Activated B cell treated with CpG ODN at 0.5 μM for 24 hours (primary cell): ENCODE results near the gene GAL3ST1. TPM values are rescaled to one million over a fixed set of nuclear protein-coding genes. Genes with fewer than 3 reads are reported as not detected.
"Not testable (repeated sequence)": the region's sequence is repeated elsewhere in the genome, so short reads cannot be mapped to it uniquely, and the experiment has no call there.

Source experiments
- ATAC-seq: fragments of 200-7000 bp; cut with Tn5 transposase; one replicate; pipeline ENCODE4 v1.10.0; 2021; ENCODE audit warnings: low read depth, mild to moderate bottlenecking, moderate library complexity
- CTCF ChIA-PET: fragments of 350-600 bp; sonication (Branson Sonifier 250); formaldehyde crosslinking; loops from one replicate; lab custom pipeline; 2021; ENCODE audit warnings: antibody characterized with exemption; lab: Charles Lee
- POLR2A ChIA-PET: fragments of 350-600 bp; sonication (Branson Sonifier 250); formaldehyde crosslinking; loops from one replicate; lab custom pipeline; 2021; ENCODE audit warnings: antibody characterized with exemption; lab: Charles Lee
- DNase-seq: peaks from one replicate; pipeline ENCODE4 v3.0.0; 2022
- H3K27ac Mint-ChIP-seq: one replicate; pipeline ENCODE4 v1.8.0; 2020; ENCODE audit warnings: mixed read lengths
- H3K27me3 Mint-ChIP-seq: one replicate; pipeline ENCODE4 v1.8.0; 2021; ENCODE audit warnings: mixed read lengths
- H3K36me3 Mint-ChIP-seq: one replicate; pipeline ENCODE4 v1.8.0; 2021; ENCODE audit warnings: low read depth, mixed read lengths
- H3K4me1 Mint-ChIP-seq: one replicate; pipeline ENCODE4 v1.8.0; 2021; ENCODE audit warnings: mixed read lengths
- H3K4me3 Mint-ChIP-seq: one replicate; pipeline ENCODE4 v1.8.0; 2020; ENCODE audit warnings: mild to moderate bottlenecking, mixed read lengths
- H3K9me3 Mint-ChIP-seq: one replicate; pipeline ENCODE4 v1.8.0; 2020; ENCODE audit warnings: mixed read lengths
- CTCF ChIP-seq: fragments of 200-600 bp; IDR thresholded peaks from one replicate; pipeline ENCODE4 v1.8.0; 2022; ENCODE audit warnings: antibody characterized with exemption, mild to moderate bottlenecking
- intact Hi-C: fragments of 100-400 bp; cut with micrococcal nuclease; formaldehyde crosslinking; loops from one replicate; pipeline ENCODE4 v1.15.1; 2024
- total RNA-seq: library from RNA; stranded (reverse); gene quantifications from 2 replicates; pipeline ENCODE4 v1.2.3, GENCODE V29; 2022

Gene GAL3ST1, protein sequence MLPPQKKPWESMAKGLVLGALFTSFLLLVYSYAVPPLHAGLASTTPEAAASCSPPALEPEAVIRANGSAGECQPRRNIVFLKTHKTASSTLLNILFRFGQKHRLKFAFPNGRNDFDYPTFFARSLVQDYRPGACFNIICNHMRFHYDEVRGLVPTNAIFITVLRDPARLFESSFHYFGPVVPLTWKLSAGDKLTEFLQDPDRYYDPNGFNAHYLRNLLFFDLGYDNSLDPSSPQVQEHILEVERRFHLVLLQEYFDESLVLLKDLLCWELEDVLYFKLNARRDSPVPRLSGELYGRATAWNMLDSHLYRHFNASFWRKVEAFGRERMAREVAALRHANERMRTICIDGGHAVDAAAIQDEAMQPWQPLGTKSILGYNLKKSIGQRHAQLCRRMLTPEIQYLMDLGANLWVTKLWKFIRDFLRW
- total RNA-seq = 0.27 TPM in 1 of 2 replicates, not detected in the other

DNA sequence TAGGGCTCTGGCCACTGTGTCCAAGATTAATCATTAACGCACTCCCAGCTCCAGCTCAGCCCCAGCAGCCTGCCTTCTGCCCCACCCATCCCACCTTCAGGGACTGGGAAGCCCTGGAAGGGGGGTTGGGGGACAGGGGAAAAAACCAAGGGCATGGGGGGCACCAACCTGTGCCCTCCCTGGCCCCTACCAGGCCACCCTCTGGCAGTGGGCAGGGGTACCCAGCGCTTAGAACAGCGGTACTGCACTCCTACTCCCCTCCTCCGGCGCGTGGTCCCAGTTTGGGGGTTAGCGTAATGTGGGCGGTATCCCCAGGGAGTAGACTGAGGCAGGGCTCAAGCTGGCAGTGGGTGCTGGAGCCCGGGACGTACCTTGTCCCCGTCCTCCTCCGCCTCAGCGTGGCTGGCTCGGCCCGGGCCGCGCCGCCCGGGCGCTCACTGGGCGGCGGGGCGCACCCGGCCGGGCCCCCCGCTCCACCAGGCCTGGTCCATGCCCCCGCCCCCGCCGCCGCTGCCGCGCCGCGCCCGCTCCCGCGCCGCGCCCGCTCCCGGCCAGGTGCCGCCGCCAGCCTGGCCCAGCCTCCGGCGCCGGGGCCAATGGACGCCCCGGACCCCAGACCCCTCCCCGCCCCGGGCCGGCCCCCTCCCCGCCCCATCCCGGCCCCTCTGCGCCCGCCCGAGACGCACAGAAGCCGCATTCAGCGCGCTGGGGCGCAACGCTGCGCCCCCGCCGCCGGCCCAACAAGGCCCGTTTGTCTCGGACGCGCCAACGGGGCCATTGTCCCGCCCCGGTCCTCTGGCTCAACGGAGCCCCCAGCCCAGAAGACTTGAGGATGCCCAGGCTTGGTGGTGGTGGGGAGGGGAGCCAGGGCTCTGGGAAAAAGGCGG, at the start of gene GAL3ST1:
TSS of gene GAL3ST1 (minus strand) at position 571 of the 887 bp plus-strand sequence. CDS start 17,273 bp downstream, outside the sequence.
- DNase-seq (no peak), ATAC-seq (no peak)
- Mint-ChIP-seq H3K36me3 (peaks cover 40% of the 10 kb centered on the region), H3K4me1 (peaks cover 8% of the 10 kb centered on the region), H3K4me3 (no peak within 1 kb of the TSS), H3K27ac (no peak within 1 kb of the TSS), H3K9me3 (no peaks in the 10 kb centered on the region), H3K27me3 (no peaks in the 10 kb centered on the region)
- CTCF ChIA-PET = no interaction called here
- intact Hi-C loops = no loop called here
- POLR2A ChIA-PET = no interaction called here
- no peak for TF ChIP-seq CTCF

GRCh38 chr22:30619909-30620308, 45.4 kb upstream of the GAL3ST1 start:
- CTCF ChIA-PET = interaction anchor here (0.5 to 0.9 kb wide), 2 partner anchors 15 to 18 kb away, joined by 3 to 4 read pairs; no protein-coding TSS in a partner anchor
- H3K36me3 Mint-ChIP-seq, ATAC-seq, H3K27me3 Mint-ChIP-seq, intact Hi-C loops, H3K4me1 Mint-ChIP-seq, H3K27ac Mint-ChIP-seq, DNase-seq, H3K9me3 Mint-ChIP-seq, POLR2A ChIA-PET, H3K4me3 Mint-ChIP-seq: not testable (repeated sequence)

DNA sequence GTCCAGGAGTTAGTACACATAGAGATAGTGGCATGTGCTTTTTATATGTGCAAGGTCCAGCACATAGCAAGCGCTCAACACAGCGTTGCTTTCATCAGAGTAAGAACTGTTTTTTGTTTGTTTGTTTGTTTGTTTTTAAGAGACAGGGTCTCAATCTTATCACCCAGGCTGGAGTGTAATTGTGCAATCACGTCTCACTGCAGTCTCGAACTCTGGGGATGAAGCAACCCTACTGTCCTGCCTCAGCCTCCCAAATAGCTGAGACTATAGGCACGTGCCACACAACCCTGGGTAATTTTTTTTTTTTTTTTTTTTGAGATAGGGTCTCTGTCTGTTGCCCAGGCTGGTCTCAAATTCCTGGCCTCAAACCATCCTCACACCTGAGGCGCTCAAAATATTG, 43.4 kb upstream of the GAL3ST1 start:
- Mint-ChIP-seq H3K27me3 (peaks cover 13% of the 10 kb centered on the region), H3K4me1 (no peaks in the 10 kb centered on the region), H3K9me3 (no peaks in the 10 kb centered on the region), H3K4me3 (no peak overlapping the region), H3K36me3 (no peaks in the 10 kb centered on the region), H3K27ac (no peak overlapping the region)
- ATAC-seq (no peak), DNase-seq (no peak)
- intact Hi-C loops = no loop called here
- ChIA-PET POLR2A (interaction anchor here (0.6 kb wide), 1 partner anchor 52 kb away, joined by 3 read pairs; no protein-coding TSS in a partner anchor), CTCF (no interaction called here)
- TF ChIP-seq CTCF = no peak

GRCh38 chr22:30615543-30615954, 41.1 kb upstream of the GAL3ST1 start:
- TF ChIP-seq CTCF = no peak
- Mint-ChIP-seq H3K36me3 (no peaks in the 10 kb centered on the region), H3K4me3 (no peak overlapping the region), H3K4me1 (no peaks in the 10 kb centered on the region), H3K9me3 (no peaks in the 10 kb centered on the region), H3K27ac (no peak overlapping the region), H3K27me3 (peaks cover 12% of the 10 kb centered on the region)
- ChIA-PET CTCF (interaction anchor here (0.6 kb wide), 1 partner anchor 1313 kb away, joined by 3 read pairs; no protein-coding TSS in a partner anchor), POLR2A (no interaction called here)
- ATAC-seq (no peak), DNase-seq (no peak)
- intact Hi-C loops = no loop called here

GRCh38 chr22:30614879-30615278, 40.4 kb upstream of the GAL3ST1 start:
- ChIA-PET CTCF (no interaction called here), POLR2A (no interaction called here)

More at GRCh38 chr22:30614879-30615278, 40.4 kb upstream of the GAL3ST1 start:
- no peak for ATAC-seq
- Mint-ChIP-seq H3K36me3 (no peaks in the 10 kb centered on the region), H3K27me3 (peaks cover 12% of the 10 kb centered on the region), H3K4me3 (no peak overlapping the region), H3K27ac (no peak overlapping the region), H3K9me3 (no peaks in the 10 kb centered on the region), H3K4me1 (no peaks in the 10 kb centered on the region)
- no peak for DNase-seq
- intact Hi-C loops = no loop called here
- TF ChIP-seq CTCF = no peak
